GM12864 (cell line): ENCODE measurements around the gene ZC3H18.

ENCODE experiments used
- DNase-seq: peaks from one replicate; pipeline ENCODE4 v3.0.0-alpha.2; 2011; ENCODE audit warnings: low read depth
- H3K4me3 ChIP-seq: 2 replicates; pipeline ENCODE4 v1.5.1; 2011; ENCODE audit warnings: mild to moderate bottlenecking, low read depth, low read length, control low read depth
- TF ChIP-seq, protein P1 (sequence below): IDR thresholded peaks from 2 replicates; pipeline ENCODE4 v1.5.1; 2011; ENCODE audit warnings: low read depth, mild to moderate bottlenecking, moderate library complexity, low read length, control low read depth, inconsistent platforms; ENCODE audit errors: missing control alignments

ZC3H18 gene

DNA sequence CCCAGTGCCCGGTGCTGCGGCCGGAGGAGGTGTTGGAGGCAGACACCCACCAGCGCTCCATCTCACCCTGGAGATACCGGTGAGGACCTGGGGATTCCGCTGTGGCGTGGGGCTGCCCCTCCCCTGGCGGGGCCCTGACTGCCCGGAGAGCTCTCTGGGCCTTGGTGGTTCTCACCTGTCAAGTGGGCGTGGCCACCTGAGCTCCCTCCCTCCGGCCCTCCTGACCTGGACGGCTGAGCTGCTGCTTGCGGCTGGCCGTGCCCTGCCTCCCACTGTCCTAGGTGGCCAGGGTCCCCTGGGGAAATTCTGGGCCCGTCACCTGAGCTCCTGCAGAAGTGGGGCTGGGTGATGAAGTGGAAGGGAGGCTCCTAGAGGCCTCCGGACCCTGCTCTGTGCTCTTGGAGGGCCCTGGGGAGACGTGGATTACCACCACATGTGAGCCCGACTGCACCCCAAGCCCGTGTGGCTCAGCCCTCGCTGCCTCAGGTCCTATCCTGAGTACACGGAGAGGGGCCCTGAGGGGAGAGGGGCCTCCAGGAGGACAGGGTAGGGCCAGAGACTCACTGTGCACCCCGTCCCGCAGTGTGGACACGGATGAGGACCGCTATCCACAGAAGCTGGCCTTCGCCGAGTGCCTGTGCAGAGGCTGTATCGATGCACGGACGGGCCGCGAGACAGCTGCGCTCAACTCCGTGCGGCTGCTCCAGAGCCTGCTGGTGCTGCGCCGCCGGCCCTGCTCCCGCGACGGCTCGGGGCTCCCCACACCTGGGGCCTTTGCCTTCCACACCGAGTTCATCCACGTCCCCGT is 69.2 kb downstream of the ZC3H18 start:
- TF ChIP-seq, protein P1, sequence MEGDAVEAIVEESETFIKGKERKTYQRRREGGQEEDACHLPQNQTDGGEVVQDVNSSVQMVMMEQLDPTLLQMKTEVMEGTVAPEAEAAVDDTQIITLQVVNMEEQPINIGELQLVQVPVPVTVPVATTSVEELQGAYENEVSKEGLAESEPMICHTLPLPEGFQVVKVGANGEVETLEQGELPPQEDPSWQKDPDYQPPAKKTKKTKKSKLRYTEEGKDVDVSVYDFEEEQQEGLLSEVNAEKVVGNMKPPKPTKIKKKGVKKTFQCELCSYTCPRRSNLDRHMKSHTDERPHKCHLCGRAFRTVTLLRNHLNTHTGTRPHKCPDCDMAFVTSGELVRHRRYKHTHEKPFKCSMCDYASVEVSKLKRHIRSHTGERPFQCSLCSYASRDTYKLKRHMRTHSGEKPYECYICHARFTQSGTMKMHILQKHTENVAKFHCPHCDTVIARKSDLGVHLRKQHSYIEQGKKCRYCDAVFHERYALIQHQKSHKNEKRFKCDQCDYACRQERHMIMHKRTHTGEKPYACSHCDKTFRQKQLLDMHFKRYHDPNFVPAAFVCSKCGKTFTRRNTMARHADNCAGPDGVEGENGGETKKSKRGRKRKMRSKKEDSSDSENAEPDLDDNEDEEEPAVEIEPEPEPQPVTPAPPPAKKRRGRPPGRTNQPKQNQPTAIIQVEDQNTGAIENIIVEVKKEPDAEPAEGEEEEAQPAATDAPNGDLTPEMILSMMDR = no peak
- no peak for DNase-seq
- no peak overlapping the region for H3K4me3 ChIP-seq

DNA sequence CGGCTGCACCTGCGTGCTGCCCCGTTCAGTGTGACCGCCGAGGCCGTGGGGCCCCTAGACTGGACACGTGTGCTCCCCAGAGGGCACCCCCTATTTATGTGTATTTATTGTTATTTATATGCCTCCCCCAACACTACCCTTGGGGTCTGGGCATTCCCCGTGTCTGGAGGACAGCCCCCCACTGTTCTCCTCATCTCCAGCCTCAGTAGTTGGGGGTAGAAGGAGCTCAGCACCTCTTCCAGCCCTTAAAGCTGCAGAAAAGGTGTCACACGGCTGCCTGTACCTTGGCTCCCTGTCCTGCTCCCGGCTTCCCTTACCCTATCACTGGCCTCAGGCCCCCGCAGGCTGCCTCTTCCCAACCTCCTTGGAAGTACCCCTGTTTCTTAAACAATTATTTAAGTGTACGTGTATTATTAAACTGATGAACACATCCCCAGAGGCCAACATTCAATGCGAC is 69.9 kb downstream of the ZC3H18 start:
- TF ChIP-seq, protein P1 = no peak

DNA sequence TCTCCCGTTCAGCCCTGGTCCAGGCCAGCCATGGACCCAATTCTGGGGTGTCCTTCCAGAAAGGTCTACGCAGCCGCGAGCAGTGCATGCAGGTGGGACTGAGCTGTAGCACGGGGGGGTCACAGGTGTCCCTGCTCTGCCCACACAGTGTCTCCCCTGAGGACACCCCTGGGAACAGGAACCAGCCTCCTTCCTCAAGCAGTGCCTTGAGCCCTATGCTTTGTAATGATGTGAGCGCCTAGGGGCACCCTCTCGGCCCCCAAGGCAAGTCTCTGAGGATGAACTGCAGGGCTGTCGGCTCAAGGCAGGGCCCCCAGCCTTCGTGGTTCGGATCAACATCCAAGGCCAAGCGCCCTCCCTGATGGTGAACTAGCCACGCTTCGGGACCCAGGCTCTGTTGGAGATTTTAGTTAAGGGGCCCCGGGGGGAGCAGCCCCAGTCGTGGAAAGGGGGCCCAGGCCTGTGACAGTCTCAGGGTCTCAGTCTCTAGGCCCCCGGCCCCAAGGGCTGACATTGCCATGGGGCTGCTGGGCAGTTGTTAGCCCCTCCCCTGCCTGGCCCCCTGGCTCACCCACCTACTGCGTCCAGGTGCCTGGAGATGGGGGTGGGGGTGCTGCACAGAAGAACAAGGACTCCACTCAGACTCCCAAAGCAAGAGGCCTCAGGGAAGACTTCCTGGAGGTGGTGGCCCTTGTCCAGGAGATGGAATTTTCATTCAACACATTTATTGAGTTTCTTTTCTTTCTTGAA is 70.5 kb downstream of the ZC3H18 start:
- DNase-seq = no peak

More for the DNA sequence above, 69.9 kb downstream of the ZC3H18 start:
- no peak overlapping the region for H3K4me3 ChIP-seq
- no peak for DNase-seq

DNA sequence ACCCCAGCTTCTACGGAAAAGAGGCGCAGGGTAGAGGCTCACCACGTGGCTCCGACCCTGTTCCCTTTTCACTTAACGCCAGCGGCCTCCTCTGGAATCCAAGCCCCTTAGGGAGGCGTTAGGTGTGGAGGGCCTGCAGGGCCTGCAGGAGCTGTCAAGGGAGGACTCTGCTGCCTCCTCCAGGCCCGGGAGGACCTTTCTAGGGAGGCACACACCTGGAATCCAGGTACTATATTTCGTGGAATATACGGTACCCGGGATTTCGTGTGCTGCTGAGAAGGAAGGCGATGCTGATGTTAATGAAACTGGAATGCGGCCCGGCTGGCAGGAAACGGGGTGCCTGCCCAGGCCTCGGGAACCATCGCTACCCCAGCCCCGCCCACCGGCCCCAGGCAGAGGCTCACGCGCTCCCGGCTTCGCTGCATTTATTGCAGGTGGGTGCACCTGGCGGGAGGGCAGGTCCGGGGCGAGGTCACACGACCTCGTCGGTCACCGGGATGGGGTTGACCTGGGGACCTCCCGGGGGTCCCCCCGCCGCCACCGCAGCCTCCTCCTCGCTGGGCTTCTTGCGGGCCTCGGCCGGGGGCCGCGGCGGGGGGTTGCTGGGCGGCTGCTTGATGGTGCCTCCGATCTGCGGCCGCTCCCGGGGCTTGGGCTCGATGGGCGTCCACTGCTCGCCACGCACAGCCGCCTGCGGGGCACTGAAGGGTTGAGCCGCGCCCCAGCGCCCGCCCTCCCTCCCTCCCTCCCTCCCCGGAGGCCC is 72.9 kb downstream of the ZC3H18 start:
- DNase-seq = no peak
- TF ChIP-seq, protein P1 = no peak
- no peak overlapping the region for H3K4me3 ChIP-seq

More for the DNA sequence above, 70.5 kb downstream of the ZC3H18 start:
- H3K4me3 ChIP-seq = no peak overlapping the region
- TF ChIP-seq, protein P1 = no peak

DNA sequence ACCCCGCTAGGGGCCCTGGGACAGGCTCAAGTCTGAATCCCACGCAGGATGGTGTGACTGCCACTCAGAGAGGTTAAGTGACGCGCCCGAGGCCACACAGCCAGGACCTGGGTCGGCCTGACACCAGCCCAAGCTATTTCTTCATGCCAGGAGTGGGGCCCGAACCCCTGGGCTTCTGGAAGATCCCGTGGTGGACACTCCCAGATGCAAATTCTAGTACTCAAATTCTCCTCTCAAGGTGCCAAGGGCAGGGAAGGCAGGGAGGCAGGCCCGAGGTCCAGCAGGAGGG is 73.4 kb downstream of the ZC3H18 start:
- H3K4me3 ChIP-seq = no peak overlapping the region
- TF ChIP-seq, protein P1 = no peak
- no peak for DNase-seq

DNA sequence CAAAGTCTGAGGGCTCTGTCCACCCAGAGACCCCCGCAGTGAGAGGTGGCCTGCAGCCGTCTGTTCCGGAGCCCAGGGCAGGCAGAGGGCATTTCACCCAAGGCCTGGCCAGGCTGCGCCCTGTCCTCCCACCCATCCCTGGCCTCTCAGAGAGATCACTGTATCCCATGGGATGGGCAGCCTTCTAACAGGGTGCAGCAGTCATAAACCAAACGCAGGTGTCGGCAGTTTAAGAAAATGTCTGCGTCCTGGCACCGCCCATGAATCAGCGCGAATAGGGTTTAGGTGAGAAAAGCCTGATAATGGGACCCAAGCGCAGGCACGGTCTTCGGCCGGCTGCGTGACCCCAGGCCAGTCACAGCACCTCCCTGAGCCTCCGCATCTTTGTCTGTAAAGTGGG is 75.3 kb downstream of the ZC3H18 start:
- DNase-seq = no peak
- TF ChIP-seq, protein P1 = no peak
- no peak overlapping the region for H3K4me3 ChIP-seq
